GM21360 (cell line): Measurements from ENCODE around the gene CNOT6.

Experiments
- ATAC-seq: cut with Tn5 transposase; IDR thresholded peaks from one replicate; pipeline ENCODE4 v1.9.1; 2021; ENCODE audit warnings: mild to moderate bottlenecking, moderate library complexity; ENCODE audit not compliant: unreplicated experiment

CNOT6 gene

GRCh38 chr5:180598797-180599589 is 104.8 kb downstream of the CNOT6 start:
- ATAC-seq: no peak

- ATAC-seq: no peak
Measured at GRCh38 chr5:180599590-180599914, 105.4 kb downstream of the CNOT6 start.

- ATAC-seq: no peak
Measured at GRCh38 chr5:180599981-180600553, 105.9 kb downstream of the CNOT6 start.

DNA sequence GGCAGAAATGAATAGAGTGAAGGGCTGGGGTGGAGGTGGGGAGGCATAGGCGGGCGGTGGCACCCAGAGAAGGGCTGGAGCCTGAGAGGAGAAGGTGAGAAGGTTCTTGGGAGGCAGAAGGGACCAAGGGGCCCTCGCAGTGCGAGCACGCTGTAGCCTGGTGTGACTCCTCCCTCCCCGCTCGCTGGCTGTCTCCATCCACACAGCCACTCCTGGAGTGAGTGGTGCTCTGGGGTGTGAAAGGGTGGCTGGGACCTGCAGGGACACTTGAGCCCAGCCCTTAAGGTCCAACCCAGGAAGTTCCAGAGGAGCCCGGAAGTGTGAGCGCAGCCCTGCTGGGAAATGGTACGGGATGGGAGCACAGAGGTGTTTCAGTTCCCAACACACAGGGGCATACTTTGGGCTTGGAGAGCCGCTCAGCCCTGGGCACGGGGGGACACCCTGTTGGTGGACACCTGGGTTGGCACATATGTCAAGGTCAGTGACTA is 106.4 kb downstream of the CNOT6 start:
- no peak for ATAC-seq

GRCh38 chr5:180601591-180602480 is 107.7 kb downstream of the CNOT6 start:
- ATAC-seq: no peak

GRCh38 chr5:180602481-180603075 is 108.4 kb downstream of the CNOT6 start:
- no peak for ATAC-seq

GRCh38 chr5:180603076-180603594 is 109.0 kb downstream of the CNOT6 start:
- no peak for ATAC-seq

- ATAC-seq: no peak
Measured at GRCh38 chr5:180604271-180604670, 110.1 kb downstream of the CNOT6 start.

GRCh38 chr5:180605554-180606214 is 111.5 kb downstream of the CNOT6 start:
- ATAC-seq: peak; percentile 60

DNA sequence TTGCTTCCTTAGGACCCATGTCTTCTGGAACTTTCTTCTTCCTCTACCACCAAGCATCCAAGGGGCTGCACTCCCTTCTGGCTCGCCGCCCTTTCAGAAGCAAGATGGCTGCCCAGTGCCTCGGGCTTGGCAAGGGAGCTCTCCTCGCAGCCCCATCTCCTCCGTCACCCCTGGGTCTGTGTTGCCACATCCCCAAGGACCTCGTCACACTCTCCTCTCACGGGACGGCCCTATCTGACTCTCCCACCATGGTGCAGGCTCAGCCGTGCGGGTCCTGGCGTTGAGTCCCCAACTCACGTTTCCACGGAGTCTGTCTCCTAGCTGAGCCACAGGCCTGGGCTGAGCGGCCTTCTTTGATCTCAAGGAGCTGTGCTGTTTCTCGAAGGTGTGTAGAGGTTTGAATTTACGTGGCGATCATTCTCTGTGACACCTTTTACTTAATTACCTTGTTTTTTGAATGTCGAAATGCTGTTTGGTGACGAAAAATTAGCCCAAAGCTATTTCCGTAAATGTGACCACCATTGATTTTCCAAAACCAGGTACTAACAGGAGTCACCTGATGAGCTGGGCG is 112.1 kb downstream of the CNOT6 start:
- ATAC-seq: no peak

GRCh38 chr5:180607861-180608571 is 113.8 kb downstream of the CNOT6 start:
- ATAC-seq: no peak

DNA sequence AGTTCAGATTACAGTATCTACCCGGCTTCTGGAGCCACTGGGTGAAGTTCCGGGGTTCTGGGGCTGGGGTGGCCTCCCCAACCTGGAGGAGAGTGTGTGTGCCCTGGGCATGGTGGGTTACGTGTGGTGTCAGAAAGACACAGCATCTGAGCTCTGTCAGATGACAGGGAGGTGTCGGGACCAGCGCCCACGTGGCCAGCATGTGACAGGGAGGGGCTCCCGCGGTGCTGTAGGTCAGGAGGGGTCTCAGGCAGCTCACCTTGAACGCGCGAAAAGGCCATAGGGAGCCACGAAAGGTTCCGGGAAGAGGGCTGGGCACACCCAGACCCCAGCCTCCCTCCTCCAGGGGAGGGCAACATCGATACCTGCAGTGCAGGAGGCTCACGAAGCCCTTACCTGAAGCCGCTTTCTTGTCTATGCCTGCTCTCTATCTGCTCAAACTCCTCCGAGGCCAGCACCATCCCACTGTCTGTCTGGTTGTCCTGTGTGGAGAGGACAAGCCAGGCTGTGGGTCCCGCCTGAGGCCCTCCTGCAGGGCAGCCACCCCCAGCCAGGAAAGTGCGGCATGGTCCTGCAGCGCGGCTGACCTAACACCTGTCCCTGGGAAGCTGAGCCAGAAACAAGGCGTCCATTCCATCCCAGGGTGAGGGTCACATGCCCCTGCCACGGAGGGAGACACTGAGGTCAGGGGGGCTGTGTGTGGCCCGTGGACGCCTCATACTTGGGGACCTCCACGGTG is 114.6 kb downstream of the CNOT6 start:
- ATAC-seq: no peak

- no peak for ATAC-seq
Measured at GRCh38 chr5:180609386-180609785, 115.2 kb downstream of the CNOT6 start.

- ATAC-seq: no peak
Measured at GRCh38 chr5:180609817-180610550, 115.8 kb downstream of the CNOT6 start.

GRCh38 chr5:180611140-180611850 is 117.1 kb downstream of the CNOT6 start:
- no peak for ATAC-seq

DNA sequence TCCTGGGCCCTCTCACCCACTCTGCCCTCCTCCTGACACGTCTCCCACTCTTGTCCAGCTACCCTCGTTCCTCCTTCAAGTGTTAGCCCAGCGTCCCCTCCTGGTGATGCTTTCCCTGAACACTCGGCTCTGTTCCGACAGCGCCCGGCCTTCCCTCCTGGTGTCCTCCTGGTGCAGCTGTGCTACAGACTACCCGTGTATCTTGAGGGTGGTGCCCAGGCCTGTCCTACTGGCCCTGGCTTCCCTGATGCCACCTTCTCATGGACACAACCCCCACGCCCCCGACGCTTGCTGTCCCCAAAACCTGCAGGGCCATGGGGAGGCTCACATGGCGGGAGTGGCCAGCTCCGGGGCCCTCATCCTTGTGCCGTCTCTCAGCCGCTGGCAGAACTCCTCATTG is 118.5 kb downstream of the CNOT6 start:
- ATAC-seq: no peak

DNA sequence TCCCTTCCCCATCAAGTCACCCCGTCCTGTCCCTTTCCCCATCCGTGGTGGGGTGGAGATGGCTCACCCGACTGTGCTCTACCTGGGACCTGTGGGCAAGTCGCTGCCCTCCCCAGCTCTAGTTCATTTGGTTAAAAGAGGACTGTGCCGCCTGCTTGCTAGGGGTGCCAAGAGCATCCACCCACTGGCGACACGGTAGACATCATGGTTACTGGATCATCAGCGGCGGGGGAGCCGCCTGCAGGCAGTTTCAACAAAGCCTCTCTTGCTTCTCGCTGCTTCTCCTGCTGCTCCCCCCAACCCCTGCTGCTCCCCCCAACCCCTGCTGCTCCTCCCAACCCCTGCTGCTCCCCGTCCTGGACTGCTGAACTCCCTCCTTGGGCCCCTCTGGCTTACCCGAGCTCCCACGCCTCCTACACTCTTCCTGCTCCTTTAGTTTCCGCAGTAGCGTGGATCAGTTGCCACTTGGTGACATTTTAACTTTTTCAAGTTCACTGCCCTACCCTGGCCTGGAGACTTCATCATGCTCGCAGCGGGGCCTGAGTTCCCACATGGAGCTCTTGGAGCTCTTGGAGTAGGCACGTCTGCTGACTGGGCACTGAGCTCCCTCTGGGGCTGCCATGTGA is 119.1 kb downstream of the CNOT6 start:
- no peak for ATAC-seq
